Measurements from ENCODE around the gene ZNF300.
"Not testable (repeated sequence)": the region's sequence is repeated elsewhere in the genome, so short reads cannot be mapped to it uniquely, and the experiment has no call there.

Gene ZNF300

GRCh38 chr5:150860246-150860821 lies 44.4 kb downstream of the ZNF300 start:
- DNase-seq (ENCODE audit: low spot score): no peak
- Histone ChIP-seq H3K27ac (no peak overlapping the region), H3K4me3 (no peak overlapping the region)
- no peak for TF ChIP-seq CTCF (IDR thresholded peaks at IDR 0.05)

- DNase-seq (ENCODE audit: low spot score); H3K4me3 ChIP-seq; H3K27ac ChIP-seq: not testable (repeated sequence)
Observed at GRCh38 chr5:150856700-150857099, 48.1 kb downstream of the ZNF300 start.

GRCh38 chr5:150853561-150853960 lies 51.2 kb downstream of the ZNF300 start:
- H3K27ac ChIP-seq: no peak overlapping the region
- H3K4me3 ChIP-seq: no peak overlapping the region
- no peak for TF ChIP-seq CTCF (IDR thresholded peaks at IDR 0.05)
- DNase-seq (ENCODE audit: low spot score): no peak

GRCh38 chr5:150851039-150851438 lies 53.7 kb downstream of the ZNF300 start:
- TF ChIP-seq CTCF (IDR thresholded peaks at IDR 0.05): no peak
- Histone ChIP-seq H3K4me3 (no peak overlapping the region), H3K27ac (no peak overlapping the region)
- DNase-seq (ENCODE audit: low spot score): no peak

- H3K27ac ChIP-seq: no peak overlapping the region
- no peak for TF ChIP-seq CTCF (IDR thresholded peaks at IDR 0.05)
- no peak for DNase-seq (ENCODE audit: low spot score)
- no peak overlapping the region for H3K4me3 ChIP-seq
Observed at GRCh38 chr5:150848271-150848670, 56.5 kb downstream of the ZNF300 start.

GRCh38 chr5:150847334-150847695 lies 57.5 kb downstream of the ZNF300 start:
- DNase-seq (ENCODE audit: low spot score): no peak
- H3K4me3 ChIP-seq: no peak overlapping the region
- H3K27ac ChIP-seq: no peak overlapping the region
- no peak for TF ChIP-seq CTCF (IDR thresholded peaks at IDR 0.05)

GRCh38 chr5:150846654-150847333 lies 58.0 kb downstream of the ZNF300 start:
- TF ChIP-seq CTCF (IDR thresholded peaks at IDR 0.05): no peak
- H3K4me3 ChIP-seq: peak overlapping the region; percentile 7
- H3K27ac ChIP-seq: no peak overlapping the region
- DNase-seq (ENCODE audit: low spot score): no peak

- peak within 1 kb of the TSS; percentile 7 for H3K4me3 ChIP-seq
- H3K27ac ChIP-seq; DNase-seq (ENCODE audit: low spot score): not testable (repeated sequence)
Observed at GRCh38 chr5:150846308-150846653, 58.5 kb downstream of the ZNF300 start, which contains the start of gene IRGM. Gene IRGM (plus strand): TSS chr5:150846521. CDS start chr5:150848124, 1,603 bp downstream.

GRCh38 chr5:150845185-150845859 lies 59.5 kb downstream of the ZNF300 start:
- DNase-seq (ENCODE audit: low spot score); H3K4me3 ChIP-seq; H3K27ac ChIP-seq: not testable (repeated sequence)
